ENCODE data around the gene HIGD1B.
A peak's percentile ranks its signal among the peaks of the same experiment; 100 is the strongest.

Gene HIGD1B

DNA sequence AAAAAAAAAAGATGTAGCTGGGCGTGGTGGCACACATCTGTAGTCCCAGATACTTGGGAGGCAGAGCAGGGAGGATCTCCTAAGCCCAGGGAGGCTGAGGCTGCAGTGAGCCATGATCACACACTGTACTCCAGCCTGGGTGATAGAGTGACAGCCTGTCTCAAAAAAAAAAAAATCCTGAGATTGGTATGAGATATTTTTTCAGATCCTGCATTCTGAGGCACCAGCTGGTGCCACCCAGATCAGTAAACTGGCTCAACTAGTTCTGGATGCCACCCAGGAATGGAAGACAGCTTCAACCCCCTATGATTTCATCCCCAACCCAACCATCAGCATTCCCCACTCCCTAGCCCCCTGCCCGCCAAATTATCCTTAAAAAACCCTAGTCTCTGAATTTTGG is 10.5 kb upstream of the HIGD1B start:
- DNase-seq (ENCODE audit: low spot score), result no peak

DNA sequence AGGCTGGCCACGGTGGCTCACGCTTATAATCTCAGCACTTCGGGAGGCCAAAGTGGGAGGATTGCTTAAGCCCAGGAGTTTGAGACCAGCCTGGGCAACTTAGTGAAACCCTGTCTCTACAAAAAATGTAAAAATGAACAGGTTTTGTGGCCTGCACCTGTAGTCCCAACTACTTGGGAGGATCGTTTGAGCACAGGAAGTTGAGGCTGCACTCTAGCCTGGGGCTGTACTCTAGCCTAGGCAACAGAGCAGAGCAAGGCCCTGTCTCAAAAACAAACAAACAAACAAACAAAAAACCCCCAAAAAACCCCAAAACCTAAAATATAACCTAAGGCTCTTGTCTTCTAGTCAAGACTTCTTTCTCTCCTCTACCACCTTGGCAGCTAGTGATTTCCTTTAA is 7.4 kb upstream of the HIGD1B start:
- DNase-seq (ENCODE audit: low spot score), result no peak

DNA sequence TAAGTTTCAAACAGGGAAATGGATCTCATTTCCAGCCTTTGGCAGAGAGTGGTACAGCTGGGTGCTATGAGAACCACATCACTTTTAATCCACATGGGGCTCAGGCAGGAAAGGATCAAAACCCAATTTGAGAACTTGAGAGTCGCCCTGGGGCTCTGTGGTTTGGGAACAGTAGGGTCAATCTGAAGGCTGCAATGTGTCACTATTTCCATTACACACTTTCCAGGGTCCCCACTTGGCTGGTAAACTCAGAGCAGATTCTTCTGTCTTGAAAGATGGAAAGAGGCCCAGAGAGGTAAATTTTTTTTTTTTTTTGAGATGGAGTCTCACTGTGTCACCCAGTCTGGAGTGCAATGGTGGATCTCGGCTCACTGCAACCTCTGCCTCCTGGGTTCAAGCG is 6.7 kb upstream of the HIGD1B start:
- no peak for DNase-seq (ENCODE audit: low spot score)

DNA sequence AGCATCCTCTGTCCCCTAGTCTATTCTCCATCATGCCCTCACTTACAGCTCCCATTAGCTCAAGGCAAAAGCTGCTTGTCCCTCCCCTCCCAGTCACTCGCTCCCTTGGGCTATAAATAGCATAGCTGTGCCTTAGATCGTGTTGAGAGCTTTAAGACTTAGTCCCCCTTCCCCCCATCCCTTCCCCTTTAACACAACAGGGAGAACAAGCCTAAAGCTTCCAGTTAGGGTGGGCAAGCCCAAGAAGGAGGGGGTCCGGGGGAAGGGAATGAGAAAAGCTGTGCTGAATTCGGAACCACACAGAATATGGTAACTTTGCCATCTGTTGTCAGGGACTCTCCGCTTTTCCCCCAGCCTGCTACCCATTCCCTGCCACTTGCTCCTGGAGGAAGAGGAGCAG is 4.9 kb upstream of the HIGD1B start:
- no peak for DNase-seq (ENCODE audit: low spot score)

DNA sequence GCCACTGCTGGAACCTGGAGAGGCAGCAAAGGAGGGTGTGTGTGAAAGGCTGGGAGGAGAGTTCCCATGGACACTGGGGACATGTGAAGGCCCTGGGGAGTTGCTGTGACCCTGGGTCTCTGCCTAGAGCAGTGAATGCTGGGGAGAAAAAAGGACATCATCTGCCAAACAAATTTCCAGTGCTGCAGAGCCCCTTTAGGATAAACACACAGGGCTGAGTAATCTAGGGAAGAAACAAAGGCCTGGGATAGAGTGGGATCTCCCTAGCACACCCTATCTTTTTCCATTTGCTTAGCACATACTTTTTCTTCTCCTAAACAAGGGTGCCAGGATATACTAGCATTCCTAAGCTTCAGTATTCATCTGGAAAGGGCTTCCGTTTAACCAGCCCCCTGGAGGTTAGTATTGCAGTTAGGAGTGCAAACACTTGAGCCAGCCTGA is 3.3 kb upstream of the HIGD1B start:
- no peak for DNase-seq (ENCODE audit: low spot score)

DNA sequence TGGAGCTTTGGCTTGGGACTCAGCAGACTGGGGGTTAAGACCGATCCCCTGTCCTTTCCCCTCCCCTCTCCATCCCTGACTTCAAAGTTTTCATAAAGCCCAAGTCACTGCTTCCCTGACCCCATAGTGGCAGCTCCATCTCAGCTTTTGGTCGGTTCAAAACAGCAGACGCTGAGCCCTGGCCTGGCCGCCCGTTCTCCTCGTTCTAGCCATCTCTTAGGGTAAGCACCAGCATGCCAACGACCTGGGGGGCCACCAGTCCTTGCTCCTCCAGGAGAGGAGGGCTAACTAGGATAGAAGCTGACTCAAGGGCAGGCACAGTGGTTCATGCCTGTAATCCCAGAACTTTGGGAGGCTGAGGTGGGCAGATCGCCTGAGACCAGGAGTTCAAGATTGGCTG is 1.5 kb upstream of the HIGD1B start:
- no peak for DNase-seq (ENCODE audit: low spot score)

DNA sequence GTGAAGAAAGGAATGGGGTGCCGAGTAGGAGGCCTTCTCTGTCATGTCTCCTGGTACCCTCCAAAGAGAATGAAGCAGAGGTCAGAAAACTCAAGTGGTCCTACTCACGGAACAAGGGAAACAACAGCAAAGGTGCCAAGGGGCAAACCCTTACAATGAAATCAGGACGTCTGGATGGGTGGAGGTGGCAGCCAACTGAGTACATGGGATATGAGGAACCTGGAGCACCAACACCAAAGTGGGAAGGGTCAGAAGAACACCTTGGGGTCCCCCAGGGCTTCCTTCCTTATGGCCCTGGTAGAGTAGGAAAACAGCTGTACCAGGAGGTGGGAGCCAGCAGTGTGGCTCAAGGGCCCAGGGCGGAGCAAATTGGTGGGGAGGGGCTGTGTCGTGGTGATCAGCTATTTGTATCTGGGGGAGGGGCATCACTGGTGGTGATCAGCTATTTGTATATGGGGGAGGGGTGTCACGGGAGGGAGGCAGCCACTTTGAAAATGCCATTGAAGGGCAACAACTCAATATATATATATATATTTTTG is 643 bp downstream of the HIGD1B start:
- DNase-seq (ENCODE audit: low spot score), result no peak

DNA sequence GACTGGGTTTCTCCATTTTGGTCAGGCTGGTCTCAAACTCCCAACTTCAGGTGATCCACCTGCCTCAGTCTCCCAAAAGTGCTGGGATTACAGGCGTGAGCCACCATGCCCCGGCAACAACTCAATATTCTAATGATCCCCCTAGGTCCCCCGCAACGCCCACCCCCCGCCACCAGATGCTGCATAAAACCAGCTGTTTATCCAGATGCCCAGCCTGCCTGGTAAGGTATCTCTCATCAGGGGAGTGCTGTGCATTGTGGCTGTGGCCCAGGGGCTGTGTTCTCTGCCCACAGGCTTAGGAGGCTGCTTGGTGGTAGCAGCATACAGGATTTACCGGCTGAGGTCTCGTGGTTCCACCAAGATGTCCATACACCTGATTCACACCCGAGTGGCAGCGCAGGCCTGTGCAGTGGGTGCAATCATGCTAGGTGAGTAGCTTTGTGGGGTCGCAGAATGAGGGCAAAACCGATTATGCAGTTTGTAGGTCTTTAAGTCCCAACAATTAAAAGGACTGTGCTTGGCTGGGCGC is 1.3 kb downstream of the HIGD1B start:
- no peak for DNase-seq (ENCODE audit: low spot score)

DNA sequence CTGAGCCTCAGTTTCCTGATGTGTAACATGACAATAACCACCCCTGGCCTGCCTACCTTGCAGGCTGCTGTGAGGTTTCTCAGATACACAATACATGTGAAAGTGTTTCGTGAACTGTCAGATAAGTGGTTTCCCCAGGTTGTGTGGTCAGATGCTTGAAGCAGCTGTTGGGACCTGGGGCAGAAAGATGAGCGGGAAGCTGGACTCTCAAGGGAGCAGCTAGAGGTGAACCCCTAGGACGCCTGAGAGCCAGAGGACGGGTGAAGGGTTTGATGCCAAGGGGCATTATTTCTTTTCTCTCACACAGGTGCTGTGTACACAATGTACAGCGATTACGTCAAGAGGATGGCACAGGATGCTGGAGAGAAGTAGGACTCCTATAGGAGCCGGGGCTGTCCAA is 2.3 kb downstream of the HIGD1B start:
- DNase-seq (ENCODE audit: low spot score), result no peak

DNA sequence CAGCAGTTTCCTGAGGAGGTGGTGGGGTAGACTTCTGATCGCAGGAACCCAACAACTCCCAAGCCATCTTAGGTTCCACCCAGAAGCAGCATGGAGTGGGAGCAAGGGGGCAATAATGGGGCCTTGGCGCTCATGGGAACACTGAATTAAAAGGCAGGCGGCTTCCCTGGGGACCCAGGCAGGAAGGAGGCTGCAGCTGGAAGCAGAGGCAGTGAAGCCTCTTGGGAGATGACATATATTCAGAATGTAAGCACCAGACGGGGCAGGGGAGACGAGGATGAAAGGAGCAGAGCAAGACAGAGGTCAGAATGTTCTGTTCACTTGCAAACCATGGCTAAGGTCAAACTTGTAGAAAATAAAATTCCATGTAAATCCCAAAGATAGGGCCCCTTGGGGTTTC is 2.9 kb downstream of the HIGD1B start:
- no peak for DNase-seq (ENCODE audit: low spot score)

DNA sequence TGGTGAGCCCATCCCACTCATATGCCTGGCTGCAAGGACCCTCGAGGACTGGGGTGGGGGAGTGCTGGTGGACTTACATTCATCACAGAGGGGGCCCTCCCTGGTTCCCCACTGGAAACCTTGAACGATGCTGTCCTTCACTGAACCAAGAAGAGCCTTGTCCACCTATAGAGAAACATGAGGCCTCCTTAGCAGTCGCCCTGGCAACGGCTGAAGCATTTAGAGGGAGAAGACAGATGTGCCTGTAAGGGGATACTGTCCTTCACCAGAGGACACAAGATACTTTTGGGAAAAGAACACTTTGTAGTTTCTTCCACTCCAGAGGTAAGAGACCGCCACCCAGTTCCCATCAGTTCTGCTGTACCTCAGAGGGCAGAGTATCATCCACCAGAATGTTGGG is 6.5 kb downstream of the HIGD1B start:
- no peak for DNase-seq (ENCODE audit: low spot score)

DNA sequence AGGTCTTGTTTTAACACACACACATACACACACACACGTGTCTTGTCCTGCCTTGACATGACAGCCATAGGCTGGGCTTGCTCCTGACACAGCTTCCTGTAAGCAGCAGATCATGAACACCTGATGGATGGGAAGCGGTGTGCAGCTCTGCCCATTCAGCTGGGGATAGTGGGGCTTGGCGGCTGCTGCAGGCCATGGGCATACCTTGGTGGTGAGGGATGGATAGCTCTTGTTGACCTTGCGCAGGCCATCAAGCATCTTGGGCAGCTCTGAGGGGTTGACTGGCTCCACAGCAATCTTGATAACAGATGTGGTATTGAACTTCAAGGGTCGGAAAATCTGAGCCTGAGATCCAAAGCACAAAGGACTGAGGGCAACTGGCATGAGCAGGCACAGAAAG is 12.0 kb downstream of the HIGD1B start:
- no peak for DNase-seq (ENCODE audit: low spot score)

DNA sequence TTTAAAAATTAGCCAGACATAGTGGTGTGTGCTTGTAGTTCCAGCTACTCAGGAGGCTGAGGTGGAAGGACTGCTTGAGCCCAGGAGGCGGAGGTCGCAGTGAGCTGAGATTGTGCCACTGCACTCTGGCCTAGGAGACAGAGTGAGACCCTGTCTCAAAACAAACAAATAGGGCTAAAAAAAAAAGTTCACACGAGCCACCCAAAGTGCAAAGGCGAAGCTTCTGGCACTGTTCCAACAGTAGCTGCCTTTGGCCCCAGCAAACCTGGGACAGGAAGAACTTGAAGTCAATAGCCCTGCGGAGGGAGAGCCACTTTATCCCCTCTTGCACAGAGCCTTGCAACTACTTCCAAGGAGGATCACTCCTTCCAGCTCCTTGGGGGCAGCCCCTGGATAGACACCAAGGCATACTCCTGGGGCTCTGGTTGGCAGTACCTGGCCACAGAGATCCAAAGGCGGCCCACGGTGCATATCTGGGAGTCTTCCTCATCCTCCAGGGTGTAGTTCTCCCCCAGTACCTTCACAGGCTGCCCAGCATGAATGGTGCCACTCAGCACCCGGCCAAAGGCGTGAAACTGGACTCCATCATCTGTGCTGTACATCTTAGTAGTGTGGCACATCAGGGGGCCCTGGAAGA is 14.7 kb downstream of the HIGD1B start:
- no peak for DNase-seq (ENCODE audit: low spot score)

DNA sequence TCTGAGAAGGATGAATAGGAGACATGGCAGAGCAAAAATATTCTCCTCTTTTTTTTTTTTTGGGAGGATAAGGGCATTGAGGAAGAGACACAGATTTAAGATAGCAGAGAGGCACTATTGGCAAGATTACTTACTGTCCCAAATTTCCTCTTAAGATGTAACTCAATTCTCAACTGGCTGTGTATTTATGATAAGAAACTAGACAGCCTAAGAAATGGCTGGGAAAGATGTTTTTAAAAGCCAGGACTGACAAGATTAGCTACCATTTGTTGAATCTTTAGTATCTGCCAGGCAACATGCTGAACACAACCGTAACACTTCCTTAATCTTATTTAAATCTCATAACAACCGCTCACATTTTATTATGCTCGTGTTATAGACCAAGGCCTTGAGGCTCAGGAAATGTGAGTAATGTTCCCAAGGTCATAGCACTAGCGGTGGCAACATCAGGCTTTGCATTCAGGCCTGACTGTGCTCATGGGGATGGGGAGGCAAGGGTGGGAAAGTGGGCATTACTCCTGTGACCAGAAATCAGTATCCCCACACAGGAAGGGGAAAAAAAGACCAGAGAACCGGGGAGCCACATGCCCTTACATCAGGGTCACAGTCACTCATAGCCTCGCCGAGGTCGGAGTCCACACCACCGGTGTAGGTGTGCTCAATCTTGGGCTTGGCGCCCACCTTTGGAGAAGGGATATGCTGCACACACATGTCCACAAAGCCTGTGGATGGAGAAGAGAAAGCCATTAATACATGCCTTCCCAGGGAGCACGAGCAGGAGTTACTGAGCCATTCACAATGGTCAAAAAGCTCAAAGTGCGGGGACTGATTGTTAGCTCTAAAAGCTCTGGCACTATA is 15.6 kb downstream of the HIGD1B start:
- DNase-seq (ENCODE audit: low spot score), result no peak

DNA sequence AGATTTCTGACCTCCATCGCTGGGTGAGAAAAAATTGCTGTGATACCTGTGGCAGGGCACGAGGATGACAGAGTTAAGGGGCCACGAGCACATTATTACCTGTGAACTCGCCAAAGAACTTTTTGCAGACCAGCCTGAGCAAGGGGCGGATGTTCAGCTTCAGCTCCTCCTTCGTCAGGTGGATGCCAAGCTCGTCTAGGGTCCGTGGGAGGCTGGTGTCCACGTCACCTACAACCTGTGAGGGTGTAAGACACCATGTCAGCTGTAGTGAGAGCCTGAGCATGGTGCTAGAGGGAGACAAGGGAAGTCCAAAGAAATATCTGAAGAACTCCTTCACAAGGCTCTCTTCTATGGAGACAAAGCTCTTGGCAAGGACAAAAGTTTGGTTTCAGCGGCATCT is 17.1 kb downstream of the HIGD1B start:
- DNase-seq (ENCODE audit: low spot score), result no peak

DNA sequence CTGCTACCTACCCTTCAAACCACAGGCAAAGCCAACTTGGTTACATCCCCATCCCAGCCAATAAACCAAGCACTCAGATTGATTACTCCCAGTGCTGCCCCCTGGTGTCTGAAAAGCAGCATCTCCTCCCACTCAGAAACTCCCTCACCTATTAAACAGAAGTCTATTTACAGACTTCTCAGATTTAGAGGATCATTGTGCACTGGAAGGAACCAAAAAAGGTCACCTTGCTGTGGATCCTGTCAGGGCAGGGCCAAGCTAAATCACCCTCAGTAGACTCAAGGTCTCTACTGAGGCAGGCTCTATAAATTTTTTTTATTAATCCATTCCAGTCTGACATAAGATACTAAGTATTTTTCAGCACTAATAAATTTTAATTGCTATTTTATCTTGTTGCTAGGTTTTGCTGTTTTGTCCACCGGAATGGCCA is 17.6 kb downstream of the HIGD1B start:
- DNase-seq (ENCODE audit: low spot score), result peak; percentile 58

DNA sequence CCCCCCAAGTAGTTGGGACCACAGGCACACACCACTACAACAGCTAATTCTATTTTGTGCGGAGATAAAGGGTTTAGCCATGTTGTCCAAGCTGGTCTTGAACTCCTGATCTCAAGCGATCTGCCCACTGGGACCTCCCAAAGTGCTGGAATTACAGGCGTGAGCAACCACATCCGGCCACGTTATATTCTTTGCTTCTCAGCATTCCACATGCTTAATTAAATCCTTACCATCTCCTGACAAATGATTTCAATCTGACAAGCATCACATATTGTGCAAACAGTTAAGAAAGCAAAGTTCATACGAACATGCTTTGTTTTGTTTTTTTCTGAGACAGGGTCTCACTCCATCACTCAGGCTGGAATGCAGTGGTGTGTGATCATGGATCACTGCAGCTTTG is 18.2 kb downstream of the HIGD1B start:
- DNase-seq (ENCODE audit: low spot score), result no peak

DNA sequence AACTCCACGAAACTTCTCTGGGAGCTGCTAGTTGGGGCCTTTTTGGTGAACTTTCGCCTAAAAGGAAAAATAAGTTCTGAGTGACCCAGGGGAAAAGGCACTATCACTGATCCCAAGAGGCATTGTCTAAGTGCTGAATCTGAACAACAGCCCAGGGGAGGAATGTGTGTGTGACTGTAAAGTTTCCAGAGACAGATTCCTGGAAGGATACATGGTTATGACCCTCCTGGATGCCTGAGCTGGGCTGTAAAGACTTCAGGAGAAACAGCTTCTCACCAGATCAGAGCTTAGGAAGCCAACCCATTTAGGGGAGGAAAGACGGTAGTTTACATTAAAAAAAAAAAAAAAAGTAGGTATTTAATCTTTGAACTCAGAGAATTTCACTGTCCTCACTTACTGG is 20.2 kb downstream of the HIGD1B start:
- no peak for DNase-seq (ENCODE audit: low spot score)

DNA sequence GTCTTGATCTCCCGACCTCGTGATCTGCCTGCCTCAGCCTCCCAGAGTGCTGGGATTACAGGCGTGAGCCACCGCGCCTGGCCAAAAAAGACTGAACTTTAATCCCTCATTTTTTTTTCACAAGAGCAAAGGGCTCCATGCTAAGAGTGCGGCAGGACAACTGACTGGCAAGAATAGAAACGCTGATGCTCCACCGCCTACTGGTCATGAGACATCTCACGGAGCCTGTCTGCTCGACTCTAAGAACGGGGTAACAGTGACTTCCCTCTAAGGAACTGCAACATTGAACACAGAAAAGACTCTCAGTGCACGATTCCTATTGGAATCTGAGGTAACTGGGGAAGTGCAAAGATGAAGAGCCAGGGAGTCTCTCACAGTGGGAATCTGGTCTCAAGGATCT is 23.9 kb downstream of the HIGD1B start:
- no peak for DNase-seq (ENCODE audit: low spot score)

DNA sequence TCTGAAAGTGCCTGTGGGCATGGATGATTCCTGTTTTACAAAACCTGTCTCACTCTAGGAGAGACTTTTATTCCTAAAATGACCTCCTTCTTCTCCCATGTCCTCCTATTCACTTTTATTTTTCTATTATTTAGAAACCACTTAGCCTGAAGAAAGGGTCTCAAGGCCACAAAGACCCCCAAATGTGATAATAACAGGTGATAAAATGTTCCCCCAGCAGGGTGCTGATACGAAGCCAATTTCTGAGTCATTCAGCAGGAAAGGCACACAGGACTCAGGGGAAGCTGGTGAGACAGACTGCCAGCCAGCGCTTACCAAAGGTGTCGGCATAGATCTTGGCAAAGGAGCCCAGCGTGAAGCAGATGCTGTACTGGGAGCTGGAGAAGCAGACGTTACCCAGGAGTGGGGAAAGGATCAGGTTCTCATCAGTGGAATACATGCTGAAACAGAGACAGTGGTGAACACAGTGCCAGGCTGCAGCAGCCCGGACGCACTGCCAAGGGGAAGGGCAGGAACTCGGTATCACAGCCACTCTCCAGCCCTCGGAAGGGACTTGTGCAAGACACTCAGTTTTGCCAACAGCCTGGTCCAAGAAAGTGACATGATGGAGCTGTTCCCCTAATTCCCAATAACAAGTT is 24.6 kb downstream of the HIGD1B start:
- no peak for DNase-seq (ENCODE audit: low spot score)

DNA sequence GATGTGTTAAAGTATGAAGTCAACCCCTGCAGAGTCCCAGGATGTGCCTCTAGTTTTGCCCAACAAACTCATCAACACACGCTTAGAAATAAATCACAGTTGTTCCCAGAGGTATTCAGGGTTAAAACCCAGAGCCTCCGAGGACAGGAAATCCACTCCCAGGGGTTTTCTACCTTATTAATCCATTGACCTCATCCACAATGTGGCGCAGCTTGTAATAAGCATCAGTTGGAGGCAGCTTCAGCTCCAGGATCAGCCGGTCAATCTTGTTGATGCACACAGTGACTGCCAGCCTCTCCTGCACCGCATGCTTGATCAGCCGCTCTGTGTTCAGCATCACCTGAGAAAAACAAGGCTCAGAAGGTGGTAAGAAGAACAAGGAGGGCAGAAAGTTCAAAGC is 28.1 kb downstream of the HIGD1B start:
- no peak for DNase-seq (ENCODE audit: low spot score)

DNA sequence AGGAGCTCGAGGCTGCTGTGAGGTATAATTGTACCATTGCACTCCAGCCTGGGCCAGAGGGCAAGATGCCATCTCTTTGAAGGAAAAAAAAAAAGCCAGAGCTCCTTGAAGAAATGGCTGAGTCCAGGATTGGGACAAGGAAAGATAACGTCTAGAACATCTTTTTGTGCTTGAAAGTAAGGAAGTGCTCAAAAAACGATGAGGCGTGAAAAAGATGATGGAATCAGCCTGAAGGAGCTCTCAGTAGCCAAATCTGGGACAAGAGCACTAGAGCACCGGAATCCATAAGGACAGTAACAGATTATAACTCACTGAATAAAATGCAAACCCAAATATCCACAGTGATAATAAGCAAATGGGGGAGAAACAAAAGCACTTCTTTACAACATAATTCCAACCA is 29.4 kb downstream of the HIGD1B start:
- no peak for DNase-seq (ENCODE audit: low spot score)
